WERI-Rb-1 (cell line): ENCODE results near the gene C6orf62.
"Not testable (repeated sequence)": the region's sequence is repeated elsewhere in the genome, so short reads cannot be mapped to it uniquely, and the experiment has no call there.

Experiments
- DNase-seq: peaks from one replicate; pipeline ENCODE4 v3.0.0-alpha.2; 2020
- H3K27ac ChIP-seq: fragments of 250-450 bp; sonication (Bioruptor Pico); 2 replicates; pipeline ENCODE4 v1.5.1; 2020; ENCODE audit warnings: mild to moderate bottlenecking, moderate library complexity
- H3K27me3 ChIP-seq: fragments of 250-450 bp; sonication (Bioruptor Pico); 2 replicates; pipeline ENCODE4 v1.5.1; 2021; ENCODE audit warnings: mild to moderate bottlenecking, low read depth, moderate library complexity; ENCODE audit not compliant: insufficient read depth, severe bottlenecking
- H3K36me3 ChIP-seq: fragments of 250-450 bp; sonication (Bioruptor Pico); 2 replicates; pipeline ENCODE4 v1.5.1; 2020; ENCODE audit warnings: mild to moderate bottlenecking, moderate library complexity
- H3K4me3 ChIP-seq: 2 replicates; pipeline ENCODE4 v1.5.1; 2011; ENCODE audit warnings: low read depth, mild to moderate bottlenecking, control low read depth, low read length
- H3K9me3 ChIP-seq: fragments of 250-450 bp; sonication (Bioruptor Pico); 2 replicates; pipeline ENCODE4 v1.5.1; 2021; ENCODE audit warnings: mild to moderate bottlenecking, moderate library complexity; ENCODE audit not compliant: severe bottlenecking
- TF ChIP-seq, protein P1 (sequence below): IDR thresholded peaks from 2 replicates; pipeline ENCODE4 v1.5.1; 2011; ENCODE audit warnings: low read depth, mild to moderate bottlenecking, control low read depth, inconsistent platforms, low read length

C6orf62 gene

DNA sequence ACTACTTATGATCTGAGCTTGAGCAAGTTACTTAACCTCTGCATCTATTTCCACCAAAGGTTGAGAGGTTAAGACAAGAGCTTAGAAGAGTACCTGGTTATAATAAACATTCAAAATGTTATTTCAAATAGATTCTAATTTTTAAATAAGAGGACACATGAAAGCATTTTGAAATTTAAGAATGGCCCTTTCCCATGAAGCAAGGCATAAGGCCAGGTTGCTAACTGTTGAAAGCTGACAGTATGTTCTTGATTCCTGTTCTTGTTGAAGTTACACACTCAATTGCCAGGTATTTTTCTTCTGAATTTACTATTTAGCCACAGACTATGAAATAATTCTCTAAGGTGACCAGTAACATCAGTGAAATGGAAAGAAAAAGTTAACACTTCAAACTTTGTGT lies 14.5 kb downstream of the C6orf62 start:
- H3K4me3 ChIP-seq = no peak overlapping the region
- H3K36me3 ChIP-seq = peaks cover 88% of the 10 kb centered on the region
- no peak overlapping the region for H3K27ac ChIP-seq
- DNase-seq = no peak
- TF ChIP-seq, protein P1, sequence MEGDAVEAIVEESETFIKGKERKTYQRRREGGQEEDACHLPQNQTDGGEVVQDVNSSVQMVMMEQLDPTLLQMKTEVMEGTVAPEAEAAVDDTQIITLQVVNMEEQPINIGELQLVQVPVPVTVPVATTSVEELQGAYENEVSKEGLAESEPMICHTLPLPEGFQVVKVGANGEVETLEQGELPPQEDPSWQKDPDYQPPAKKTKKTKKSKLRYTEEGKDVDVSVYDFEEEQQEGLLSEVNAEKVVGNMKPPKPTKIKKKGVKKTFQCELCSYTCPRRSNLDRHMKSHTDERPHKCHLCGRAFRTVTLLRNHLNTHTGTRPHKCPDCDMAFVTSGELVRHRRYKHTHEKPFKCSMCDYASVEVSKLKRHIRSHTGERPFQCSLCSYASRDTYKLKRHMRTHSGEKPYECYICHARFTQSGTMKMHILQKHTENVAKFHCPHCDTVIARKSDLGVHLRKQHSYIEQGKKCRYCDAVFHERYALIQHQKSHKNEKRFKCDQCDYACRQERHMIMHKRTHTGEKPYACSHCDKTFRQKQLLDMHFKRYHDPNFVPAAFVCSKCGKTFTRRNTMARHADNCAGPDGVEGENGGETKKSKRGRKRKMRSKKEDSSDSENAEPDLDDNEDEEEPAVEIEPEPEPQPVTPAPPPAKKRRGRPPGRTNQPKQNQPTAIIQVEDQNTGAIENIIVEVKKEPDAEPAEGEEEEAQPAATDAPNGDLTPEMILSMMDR = no peak
- no peaks in the 10 kb centered on the region for H3K9me3 ChIP-seq
- no peaks in the 10 kb centered on the region for H3K27me3 ChIP-seq

DNA sequence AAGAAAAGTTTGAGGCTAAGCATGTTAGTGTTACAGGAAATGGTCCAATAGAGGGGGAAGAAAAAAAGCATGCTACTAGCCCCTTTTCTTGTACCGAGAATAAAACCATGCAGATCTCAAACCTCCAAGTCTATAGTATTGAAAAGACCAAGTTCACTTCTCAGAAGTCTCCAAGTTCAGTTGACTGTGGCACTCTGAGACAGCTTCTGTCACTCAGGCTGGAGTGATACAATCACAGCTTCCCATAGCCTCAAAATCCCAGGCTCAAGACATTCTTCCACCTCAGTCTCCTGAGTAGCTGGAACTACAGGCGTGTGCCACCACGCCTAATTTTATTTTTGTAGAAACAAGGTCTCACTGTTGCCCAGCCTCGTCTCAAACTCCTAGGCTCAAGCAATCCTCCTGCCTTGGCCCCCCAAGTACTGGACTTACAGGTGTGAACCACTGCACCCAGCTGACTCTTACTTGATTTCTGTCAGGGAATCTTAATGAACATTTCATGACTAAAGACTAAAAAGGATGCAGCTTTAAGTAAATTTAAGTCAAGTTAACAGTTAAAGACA lies 16.2 kb downstream of the C6orf62 start:
- no peaks in the 10 kb centered on the region for H3K27me3 ChIP-seq
- H3K4me3 ChIP-seq = no peak overlapping the region
- no peak overlapping the region for H3K27ac ChIP-seq
- DNase-seq = no peak
- H3K36me3 ChIP-seq = peaks cover 79% of the 10 kb centered on the region
- TF ChIP-seq, protein P1 = no peak
- no peaks in the 10 kb centered on the region for H3K9me3 ChIP-seq

DNA sequence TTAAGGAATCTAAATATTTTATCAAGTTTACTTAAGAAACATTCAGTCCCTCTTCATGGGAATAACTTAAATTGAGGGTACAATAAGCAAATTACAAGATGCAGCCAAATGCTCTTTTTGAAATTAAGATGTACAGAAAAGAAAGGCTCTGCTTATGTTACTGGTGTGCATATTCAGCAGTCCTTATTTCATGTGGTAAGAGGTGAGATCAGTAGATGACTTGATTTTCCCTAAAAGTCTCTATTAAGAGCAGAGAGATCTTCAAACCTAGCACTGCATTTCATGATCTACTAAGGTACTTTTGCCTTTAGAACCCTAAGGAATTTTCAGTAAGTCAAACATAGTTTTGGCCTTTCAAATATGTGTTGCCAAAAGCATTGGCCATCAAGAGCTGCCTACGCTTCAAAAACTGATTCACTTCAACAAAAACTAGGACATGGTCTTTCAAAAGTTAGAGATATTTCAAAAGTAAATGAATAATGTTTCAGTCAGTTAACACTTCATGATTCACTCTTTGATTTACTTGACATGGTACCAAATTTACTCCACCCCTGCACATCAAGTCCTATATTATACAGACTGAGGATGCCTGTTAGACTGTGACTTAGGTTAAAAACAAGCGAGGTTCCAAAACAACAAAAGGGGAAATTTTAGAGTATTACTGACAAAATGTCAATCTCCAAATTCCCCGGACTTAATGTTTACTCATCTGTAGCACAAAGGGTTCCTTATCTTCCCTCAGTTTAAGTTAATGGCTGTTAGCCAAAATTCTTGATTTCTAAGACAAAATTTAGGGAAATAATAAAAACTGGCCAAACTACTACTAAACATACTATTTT lies 19.2 kb downstream of the C6orf62 start:
- no peak for DNase-seq
- H3K36me3 ChIP-seq = peaks cover 49% of the 10 kb centered on the region

DNA sequence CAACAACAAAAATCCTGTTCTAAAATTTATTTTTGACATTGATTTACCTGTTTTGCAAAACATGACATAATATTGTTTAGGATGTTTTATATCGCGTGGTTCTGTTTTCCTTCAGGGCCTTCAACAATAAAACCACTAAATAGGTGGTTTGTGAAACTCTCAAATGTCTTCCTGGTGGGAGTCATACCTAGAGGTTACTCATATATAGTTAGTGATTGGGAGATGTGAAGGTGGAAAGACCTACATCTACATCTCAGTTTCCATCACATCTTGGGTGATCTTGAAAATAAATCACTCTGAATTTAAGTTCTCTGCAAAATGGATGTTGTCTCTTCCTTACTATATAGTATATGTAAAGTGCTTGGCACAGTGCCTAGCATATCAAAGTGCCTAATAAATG lies 22.9 kb downstream of the C6orf62 start:
- TF ChIP-seq, protein P1 = no peak

More for the DNA sequence above, 19.2 kb downstream of the C6orf62 start:
- H3K4me3 ChIP-seq = no peak overlapping the region
- H3K9me3 ChIP-seq = no peaks in the 10 kb centered on the region
- no peaks in the 10 kb centered on the region for H3K27me3 ChIP-seq
- TF ChIP-seq, protein P1 = no peak
- no peak overlapping the region for H3K27ac ChIP-seq

DNA sequence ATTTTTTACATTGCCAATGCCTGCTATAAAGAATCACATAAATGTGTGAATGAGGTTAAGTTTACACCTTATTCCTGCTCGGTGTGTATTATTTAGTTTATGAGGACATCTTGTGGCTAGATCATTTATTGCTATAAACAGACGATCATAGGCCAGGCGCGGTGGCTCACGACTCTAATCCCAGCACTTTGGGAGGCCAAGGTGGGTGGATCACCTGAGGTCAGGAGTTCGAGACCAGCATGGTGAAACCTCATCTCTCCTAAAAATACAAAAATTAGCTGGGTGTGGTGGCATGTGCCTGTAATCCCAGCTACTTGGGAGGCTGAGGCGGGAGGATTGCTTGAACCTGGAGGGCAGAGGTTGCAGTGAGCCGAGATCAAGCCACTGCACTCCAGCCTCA lies 23.3 kb downstream of the C6orf62 start:
- H3K4me3 ChIP-seq, H3K9me3 ChIP-seq, H3K27me3 ChIP-seq, H3K27ac ChIP-seq: not testable (repeated sequence)
- peaks cover 13% of the 10 kb centered on the region for H3K36me3 ChIP-seq
- DNase-seq = peak; percentile 59
- TF ChIP-seq, protein P1 = peak; percentile 28; the same call in 1 of the 2 replicates

More for the DNA sequence above, 22.9 kb downstream of the C6orf62 start:
- Histone ChIP-seq H3K9me3 (no peaks in the 10 kb centered on the region), H3K4me3 (no peak overlapping the region), H3K36me3 (peaks cover 16% of the 10 kb centered on the region), H3K27ac (no peak overlapping the region), H3K27me3 (no peaks in the 10 kb centered on the region)
- no peak for DNase-seq

DNA sequence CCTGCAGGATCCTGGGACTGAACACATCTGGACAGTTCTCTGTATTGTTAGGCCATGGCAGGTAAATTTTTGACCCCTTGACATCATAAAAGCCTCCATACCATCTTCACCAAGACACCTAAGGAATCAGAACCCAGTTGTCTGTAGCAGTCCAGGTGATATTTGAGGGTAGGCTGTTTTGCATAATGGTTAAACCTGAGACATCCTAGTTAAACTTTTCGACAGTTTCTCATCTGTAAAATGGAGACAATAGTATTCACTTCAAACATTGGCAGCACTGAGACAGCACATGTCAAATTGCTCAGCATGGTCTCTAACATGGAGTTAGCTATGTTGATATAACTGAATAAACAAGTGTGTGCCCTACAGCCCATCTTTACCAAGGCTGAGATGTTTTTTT lies 24.8 kb downstream of the C6orf62 start:
- DNase-seq = no peak
- peaks cover 3% of the 10 kb centered on the region for H3K36me3 ChIP-seq
- no peaks in the 10 kb centered on the region for H3K9me3 ChIP-seq

More for the DNA sequence above, 24.8 kb downstream of the C6orf62 start:
- H3K4me3 ChIP-seq = no peak overlapping the region
- H3K27me3 ChIP-seq = no peaks in the 10 kb centered on the region
- TF ChIP-seq, protein P1 = no peak
- no peak overlapping the region for H3K27ac ChIP-seq
